LNCaP clone FGC (cell line): ENCODE measurements around the gene YIPF3.

Experiments
- DNase-seq: peaks from one replicate; pipeline ENCODE4 v3.0.0-alpha.2; 2011; ENCODE audit warnings: low read depth
- H3K4me3 ChIP-seq: 2 replicates; pipeline ENCODE4 v1.5.1; 2011; ENCODE audit warnings: mild to moderate bottlenecking, low read depth, low read length, control low read depth
- CTCF ChIP-seq: IDR thresholded peaks from 2 replicates; pipeline ENCODE4 v1.5.1; 2012; ENCODE audit warnings: mild to moderate bottlenecking; ENCODE audit not compliant: control insufficient read depth, insufficient read depth; ENCODE audit errors: extremely low read depth

YIPF3 gene

DNA sequence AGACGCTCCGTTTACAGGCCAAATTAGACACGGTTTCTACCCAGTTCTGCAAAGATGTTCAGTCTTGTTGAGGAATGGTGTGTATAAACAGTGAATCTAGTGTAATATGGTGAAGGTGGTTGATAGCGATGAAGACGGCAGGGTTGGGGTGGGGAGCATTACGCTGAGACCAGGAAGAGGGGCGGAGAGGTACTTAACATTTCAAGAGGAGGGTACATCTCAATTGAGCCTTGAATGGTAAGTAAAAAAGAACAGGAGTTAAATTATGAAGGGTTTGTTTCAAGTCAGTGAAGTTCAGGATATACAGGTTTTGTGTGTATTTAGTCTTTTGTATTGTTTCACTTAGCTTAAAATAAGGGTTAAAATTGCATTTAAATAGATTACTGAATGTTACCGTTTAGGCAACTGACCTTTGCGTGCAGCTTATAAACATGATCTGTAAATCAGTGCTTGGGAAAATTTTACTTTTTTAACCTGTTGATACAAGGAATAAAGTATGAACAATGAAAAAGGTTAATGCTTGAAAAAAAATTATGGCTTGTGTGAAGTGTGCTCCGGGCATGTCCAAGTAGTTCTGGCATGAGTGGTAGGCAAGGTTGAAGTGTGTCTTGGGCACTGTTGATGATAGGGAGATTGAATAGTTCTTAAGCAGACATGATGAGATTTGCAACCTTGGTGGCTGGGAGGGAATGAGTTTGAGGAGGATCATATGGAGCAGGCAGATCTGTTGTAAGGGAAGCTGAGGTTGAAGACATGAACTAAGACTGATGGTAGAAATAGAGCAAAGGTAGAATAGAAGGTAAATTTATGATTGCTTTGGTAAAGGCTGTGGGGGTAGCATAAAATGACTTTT, 1.0 kb upstream of the YIPF3 start:
- H3K4me3 ChIP-seq = peak overlapping the region; percentile 65
- no peak for DNase-seq
- TF ChIP-seq CTCF = no peak

DNA sequence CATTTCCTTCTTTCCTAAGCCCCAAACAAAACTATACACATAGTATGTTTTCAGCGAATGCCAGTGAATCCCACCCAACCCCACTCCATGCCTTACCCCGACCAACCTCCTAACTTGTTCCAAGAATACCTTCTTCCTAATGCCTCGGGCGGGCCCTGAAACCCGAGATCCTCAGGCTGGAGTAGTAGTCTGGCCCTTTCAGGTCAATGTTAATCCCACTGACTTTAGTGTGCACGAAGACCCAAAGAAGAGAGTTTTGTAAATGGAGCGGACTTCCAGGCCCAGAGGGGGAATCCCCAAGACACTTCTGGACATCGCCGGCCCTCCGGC, 394 bp downstream of the YIPF3 start:
- no peak for DNase-seq
- no peak for TF ChIP-seq CTCF
- H3K4me3 ChIP-seq = peak overlapping the region; percentile 65

GRCh38 chr6:43515808-43516207, 918 bp downstream of the YIPF3 start:
- no peak for TF ChIP-seq CTCF
- DNase-seq = no peak
- peak overlapping the region; percentile 65 for H3K4me3 ChIP-seq

DNA sequence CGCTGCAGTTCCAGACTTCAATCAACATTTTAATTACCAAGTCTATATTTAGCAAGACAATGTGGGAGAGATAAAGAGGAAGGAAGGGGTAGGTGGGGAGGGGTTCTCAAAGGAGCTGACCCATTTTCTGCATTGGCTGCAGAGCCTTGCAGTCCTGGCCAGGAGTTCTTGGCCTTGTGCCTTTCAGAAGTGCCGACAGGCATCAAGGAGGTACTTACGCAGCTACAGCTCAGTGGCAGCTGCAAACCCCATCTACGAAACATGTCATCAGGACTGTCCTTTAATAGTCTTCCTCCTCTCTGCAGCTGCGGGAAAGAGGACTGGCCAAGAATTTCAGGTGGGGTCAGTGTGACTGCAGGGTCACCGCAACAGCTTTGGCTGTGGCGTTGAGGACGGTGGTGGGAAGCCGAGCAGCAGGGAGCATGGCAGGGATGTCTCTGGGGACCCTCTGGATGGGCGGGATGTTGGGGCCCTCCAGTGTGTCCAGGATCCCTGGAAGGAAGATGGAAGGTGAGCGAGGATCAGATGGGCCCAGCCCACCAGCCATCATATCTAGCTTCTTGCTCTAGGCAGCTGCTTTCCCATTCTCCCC, 4.8 kb downstream of the YIPF3 start:
- no peak for DNase-seq
- no peak for TF ChIP-seq CTCF
- H3K4me3 ChIP-seq = no peak overlapping the region

DNA sequence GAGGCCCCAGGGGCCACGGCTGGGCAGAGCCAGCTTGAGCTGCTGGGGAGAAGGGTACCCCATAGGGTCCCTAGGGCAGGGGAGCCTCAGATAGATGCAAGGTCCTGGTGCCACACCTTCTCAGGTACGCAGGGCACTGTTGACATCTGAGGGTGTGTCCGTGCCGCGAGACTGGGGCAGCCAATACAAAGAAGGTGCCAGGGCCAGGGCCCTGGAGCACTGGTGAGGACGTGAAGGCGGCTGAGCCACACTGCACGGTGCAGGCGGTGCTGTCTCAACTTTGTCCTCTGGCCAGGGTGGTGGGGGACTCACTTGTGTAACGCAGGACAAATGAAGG, 5.9 kb downstream of the YIPF3 start:
- H3K4me3 ChIP-seq = no peak overlapping the region; the same call in 1 of the 2 replicates
- no peak for DNase-seq
- TF ChIP-seq CTCF = no peak

DNA sequence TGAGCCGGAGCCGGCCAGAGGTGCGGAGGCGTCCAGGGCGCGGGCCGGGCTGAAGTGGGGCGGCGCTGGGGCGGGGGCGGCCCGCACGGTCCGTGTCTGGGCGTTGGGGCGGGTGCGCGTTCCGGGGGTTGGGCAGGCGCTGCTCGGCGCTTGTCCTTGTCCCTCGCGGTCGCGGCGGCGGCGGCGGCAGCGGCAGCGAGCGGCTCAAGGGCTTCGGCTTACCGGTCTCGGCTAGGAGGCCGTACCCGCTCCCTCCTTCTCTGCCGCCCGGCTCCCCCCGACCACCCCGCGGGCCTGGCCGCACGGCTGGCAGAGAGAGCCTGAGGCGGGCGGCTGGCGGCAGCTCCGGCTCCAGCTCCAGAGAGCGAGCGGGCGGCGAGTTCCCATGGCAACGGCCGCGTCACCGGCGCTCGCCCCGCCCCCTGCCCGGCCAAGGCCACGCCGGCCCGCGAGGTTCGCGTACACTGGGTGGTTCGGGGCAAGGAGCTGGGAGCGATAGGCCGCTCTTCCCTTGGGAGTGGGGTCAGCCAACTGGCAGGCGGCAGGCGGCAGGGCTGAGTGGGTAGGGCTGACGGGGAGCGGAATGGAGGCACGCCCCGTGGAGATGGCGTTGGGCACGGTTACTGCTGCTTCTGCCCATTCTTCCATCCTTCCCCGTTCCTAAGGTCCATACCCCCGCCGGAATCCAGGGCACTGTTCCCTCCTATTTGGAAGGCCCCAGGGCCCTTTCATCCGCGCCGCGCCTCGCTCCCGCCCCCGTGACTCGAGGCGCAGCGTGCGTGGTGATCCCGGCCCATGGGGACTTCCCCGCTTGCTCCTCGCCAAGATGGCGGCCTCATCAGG, 6.5 kb downstream of the YIPF3 start, which contains the start of gene LRRC73:
TSS of gene LRRC73 (minus strand) at position 363 of the 843 bp plus-strand sequence. CDS start 561 bp downstream, outside the sequence.
- no peak for TF ChIP-seq CTCF
- DNase-seq = no peak
- H3K4me3 ChIP-seq = peak within 1 kb of the TSS; percentile 53
